ELR (cell line): Measurements from ENCODE around the gene WSB2.

Source experiments
- DNase-seq: peaks from one replicate; pipeline ENCODE4 v3.0.0-alpha.2; 2015; ENCODE audit warnings: low read depth

WSB2 gene

DNA sequence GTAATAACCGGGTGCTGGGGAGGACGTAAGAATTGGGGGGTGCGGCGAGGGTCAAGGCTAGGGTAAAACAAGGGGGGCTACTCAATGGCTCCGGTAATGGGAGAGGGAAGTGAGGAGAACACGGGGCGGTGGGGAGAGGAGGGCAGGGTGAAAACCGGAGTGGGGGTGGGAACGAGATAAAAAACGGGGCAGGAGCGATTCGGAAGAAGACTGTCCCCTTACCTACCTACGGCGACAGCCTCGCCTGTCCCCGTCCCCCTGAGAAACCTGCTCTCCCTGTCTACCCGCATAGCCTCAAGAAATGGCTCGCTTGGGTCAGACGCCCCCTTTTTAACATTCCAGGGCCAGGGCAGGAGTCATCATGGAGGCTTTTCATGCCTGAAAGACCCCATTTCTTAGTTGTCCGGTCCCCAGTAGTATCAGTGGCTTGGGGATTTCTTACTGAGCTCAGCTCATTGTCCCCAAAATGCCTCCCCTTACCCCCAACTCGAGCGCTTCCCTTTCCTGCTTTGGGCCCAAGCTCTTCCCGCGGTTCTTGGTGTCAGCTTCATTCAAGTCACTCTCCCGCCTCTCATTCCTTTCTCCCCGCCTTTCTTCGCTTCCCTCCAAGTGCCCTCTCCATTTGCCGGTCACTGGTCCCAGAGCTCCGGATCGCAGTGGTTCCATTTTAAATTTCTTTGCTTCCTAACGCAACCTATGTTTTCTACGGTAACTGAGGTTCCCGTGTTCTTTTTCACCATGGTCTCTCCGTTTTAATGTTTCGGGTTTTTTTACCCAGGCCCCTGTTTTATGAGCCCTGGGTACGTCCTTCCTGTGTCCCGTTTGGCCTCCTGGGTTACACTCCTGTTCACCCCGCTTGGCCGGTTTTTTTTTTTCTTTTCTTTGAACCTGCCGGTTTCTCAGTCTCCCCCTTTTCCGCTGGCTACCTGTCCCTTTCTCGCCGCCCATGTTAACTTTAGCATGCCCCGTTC lies 1.2 kb upstream of the WSB2 start:
- peak; percentile 74 for DNase-seq

DNA sequence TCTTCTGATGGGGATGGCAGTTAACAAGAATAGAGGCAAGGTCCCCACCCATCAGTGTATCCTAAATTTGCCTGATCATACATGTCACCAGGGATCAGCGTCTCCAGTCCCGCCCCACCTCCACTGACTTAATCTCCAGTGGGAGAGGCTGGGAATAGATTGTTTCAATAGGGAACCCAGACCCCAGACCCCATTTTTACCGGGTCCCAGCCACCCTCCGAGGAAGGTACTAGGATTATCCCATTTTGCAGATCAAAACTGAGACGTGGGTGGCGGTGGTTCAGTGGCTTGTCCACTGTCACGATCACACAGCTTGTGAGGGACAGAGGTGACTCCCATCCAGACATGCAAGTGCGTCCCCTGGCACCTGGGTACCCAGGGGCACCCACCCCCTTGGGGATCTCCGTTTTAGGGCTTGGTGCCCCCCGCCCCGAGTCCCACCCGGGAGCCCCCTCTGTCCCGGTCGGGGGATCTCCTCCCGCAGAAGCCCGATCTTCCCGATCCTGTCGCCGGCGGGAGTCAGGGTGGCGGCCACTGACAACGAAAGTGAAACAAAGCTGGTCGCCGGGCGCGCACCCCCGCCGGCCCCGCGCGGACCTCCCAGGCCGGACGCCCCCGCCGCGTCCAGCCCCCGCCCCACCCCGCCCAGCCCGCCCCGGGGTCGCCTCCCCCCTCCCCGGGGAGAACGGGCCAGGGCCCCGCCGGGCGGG lies 523 bp downstream of the WSB2 start:
- peak; percentile 52 for DNase-seq

- peak; percentile 69 for DNase-seq
Observed at GRCh38 chr12:118059341-118060191, 1.4 kb downstream of the WSB2 start.

DNA sequence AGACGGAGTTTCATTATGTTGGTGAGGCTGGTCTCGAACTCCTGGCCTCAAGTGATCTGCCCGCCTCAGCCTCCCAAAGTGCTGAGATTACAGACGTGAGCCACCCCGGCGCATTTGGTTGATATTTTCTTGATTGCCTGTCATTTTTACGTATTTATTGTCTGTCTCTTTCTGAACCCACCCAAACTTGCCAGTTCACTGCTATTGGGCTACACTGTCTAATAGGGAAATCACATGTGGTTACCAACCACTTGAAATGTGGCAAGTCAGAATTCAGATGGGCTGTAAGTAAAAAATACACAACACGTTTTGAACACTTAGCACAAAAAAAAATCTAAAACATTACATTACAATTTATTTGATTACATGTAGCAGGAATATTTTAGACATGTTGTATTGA lies 2.1 kb downstream of the WSB2 start:
- DNase-seq, result no peak

DNA sequence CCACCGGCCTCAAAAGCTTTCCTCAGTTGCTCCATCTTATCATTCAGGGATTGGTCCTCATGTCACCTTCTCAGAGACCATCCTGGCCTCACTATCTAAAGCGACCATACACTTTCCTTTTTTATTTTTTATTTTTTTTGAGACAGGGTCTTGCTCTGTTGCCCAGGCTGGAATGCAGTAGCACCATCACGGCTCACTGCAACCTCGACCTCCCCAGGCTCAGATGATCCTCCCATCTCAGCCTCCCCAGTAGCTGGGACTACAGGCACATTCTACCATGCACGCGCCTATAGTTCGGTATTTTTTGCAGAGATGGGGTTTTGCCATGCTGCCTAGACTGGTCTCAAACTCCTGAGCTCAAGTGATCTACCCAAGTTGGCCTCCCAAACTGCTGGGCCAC lies 2.8 kb downstream of the WSB2 start:
- DNase-seq, result no peak

DNA sequence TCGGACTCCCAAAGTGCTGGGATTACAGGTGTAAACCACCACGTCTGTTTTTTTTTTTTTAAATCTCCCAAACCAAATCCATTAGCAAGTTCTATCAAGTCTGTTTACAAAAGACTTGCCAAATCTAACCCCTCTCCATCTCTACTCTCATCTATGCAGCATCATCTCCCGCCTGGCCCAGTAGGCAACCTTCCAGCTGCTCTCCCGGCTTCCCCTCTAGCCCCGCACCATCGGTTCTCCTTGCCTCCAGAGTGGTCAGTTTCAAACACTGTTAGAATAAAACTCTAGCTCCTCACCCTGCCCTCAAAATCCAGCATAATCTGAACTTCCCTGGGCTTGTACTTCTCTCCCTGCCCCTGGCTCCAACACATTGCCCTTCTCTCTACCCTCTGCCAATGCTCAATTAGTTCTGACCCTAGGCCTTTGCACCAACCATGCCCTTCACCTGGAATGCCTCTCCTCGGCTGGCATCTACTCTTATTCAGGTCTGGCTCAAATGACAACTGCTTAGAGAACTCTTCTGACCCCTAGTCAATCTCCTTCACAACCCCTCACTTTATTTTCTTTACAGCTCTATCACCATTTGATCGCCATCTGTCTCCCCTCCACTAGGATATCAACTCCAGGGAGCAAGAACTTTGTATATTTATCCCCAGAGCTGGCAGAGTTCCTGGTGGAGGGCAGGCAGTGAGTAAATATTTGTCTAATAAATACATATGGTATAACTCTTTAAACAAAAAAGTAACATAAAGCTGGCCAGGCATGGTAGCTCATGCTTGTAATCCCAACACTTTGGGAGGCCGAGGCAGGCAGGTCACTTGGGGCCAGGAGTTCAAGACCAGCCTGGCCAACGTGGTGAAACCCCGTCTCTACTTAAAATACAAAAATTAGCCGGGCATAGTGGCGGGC lies 4.9 kb downstream of the WSB2 start:
- DNase-seq, result no peak

DNA sequence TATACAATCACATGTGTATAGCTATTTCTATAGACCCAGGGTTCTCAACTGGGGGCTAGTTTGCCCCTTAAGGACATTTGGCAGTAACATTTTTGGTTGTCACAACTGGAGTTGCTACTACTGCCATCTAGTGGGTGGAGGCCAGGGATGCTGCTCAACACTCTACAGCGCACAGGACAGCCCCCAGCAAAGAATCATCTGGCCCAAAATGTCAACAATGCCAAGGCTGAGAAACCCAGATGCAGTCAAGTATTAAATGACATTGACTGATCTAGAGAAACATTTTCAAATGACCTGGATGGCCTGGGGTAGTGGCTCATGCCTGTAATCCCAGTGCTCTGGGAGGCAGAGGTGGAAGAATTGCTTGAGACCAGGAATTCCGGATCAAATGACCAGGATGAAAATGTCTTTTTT lies 5.8 kb downstream of the WSB2 start:
- DNase-seq, result peak; percentile 72

- DNase-seq, result peak; percentile 64
Observed at GRCh38 chr12:118053071-118053985, 7.7 kb downstream of the WSB2 start.

DNA sequence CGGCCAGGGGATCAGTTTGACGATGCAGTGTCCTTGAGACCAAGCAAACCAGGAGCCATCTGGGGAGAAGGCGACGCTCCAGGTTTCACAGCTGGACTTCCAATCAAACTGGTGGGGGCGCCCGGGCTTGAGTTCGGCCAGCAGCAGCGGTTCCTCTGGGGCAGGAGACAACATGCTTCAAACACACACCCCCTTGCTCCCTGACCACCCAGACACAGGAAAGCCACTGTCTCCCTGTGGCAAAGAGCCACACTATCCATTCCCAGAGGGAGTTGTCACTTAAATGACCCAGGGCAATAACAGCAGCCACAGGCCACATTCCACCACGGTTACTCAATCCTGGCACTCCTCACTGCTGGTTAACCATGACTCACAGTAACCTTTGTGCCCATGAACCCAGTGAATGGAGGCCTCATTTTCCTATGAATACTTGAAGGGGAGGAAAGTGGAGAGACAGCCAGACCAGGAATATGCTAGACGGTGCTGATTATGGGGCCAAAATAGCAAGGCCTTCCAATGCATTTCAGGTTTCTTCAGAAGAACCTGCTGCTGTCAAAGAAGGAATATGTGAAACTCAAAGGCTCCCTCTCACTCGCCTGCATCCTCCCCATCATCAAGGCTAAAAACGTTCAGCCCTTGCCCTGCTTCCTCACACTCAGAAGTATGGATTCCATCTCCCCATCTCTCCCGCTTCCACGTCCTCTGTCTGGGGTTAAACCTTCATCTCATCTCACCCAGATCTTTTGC lies 8.5 kb downstream of the WSB2 start:
- peak; percentile 98 for DNase-seq

DNA sequence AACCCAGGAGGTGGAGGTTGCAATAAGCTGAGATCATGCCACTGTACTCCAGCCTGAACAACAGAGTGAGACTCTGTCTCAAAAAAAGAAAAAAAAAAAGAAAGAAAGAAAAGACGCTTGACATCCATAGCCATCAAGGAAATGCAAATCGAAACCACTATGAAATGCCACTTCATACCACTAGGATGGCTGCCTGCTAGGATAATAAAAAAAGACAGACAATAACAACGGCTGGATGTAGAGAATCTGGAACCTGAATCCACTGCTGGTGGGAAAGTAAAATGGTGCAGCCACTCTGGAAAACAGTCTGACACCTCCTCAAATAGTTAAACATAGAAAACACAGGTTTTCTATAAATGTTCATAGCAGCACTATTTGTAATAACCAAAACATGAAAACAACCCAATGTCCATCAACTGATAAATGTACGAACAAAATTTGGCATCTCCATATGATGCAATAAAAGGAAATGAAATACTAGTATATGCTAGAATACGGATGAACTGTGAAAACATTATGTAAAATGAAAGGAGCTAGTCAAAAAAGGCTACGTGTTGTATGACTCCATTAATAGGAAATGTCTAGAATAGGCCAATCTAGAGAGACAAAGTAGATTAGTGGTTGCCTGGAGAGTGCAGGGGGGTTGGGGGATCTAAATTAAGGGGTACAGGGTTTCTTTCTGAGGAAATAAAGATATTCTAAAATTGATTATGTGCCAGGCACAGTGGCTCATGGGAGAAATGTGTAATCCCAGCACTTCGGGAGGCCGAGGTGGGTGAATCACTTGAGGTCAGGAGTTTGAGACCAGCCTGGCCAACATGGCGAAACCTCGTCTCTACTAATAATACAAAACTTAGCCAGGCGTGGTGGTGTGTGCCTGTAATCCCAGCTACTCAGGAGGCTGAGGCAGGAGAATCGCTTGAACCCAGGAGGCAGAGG lies 9.7 kb downstream of the WSB2 start:
- DNase-seq, result peak; percentile 47

DNA sequence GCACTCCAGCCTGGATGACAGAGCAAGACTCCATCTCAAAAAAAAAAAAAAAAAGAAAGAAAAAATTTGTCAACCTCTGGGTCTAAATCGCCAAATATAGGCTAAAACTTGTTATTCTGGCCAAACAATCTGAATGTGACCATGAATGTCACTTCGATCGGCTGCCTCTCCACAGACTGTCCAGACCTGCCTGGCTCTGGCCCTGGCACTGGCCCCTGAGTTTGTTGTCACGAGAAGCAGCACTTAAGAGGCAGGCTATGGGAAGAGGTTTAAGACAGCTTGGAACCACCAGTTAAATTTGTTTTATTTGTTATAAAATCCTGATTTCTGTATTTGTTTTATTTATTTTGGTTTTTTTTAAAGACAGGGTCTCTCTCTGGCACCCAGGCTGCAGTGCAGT lies 14.5 kb downstream of the WSB2 start:
- DNase-seq, result no peak

DNA sequence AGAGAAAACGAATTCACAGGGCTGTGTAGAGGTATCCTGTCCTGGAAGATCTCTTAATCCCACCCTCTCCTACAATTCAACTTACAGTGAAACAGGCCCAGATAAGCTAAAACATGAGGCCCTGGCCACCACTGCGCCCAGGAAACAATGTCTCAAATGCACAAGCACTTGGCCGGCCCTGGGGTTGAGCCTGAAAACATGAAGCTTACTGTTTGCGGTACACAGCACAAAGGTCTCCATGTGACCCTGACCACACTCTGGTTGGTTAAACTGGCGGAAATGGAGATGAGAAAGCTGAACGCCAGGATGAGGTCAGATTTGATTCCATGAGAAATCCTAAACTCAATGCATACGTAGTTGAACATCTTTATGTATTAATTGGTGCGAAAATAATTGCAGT lies 16.4 kb downstream of the WSB2 start:
- no peak for DNase-seq

DNA sequence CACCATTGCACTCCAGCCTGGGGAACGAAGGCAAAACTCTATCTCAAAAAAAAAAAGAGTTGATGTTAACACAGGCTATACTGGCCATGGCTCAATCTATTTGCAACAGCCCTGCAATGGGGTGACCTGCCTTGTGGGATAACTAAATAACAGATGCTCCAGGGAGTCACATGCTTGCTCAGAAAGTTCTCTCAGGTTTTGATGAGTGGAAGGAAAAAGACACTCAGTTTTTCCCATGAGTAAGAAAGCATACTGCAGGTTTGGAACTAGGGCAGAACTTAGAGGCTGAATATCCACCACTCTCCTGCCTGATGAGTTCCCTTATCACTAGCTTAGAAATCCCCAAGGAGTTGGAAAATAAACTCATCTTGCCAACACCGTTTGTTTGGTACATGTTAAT lies 16.9 kb downstream of the WSB2 start:
- no peak for DNase-seq

GRCh38 chr12:118042091-118042490 lies 18.9 kb downstream of the WSB2 start:
- DNase-seq, result no peak

DNA sequence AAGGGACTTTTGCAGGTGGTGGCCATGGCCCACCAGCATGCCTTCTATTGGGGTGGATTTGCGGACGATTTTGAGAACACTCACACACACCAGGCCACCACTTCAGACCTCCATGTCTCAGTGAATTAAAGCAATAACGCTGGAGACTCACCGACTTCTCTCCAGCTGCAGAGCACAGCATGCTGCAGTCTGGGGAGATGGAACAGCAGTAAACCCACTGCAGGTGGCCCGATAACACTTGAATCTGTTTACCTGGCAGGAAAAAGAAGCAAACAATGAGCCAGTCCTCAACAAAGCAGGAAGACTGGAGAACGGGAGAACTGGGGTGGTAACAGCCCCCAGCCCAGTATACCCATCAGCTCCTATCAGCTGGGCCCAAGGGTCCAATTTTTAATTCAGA lies 22.8 kb downstream of the WSB2 start:
- no peak for DNase-seq

DNA sequence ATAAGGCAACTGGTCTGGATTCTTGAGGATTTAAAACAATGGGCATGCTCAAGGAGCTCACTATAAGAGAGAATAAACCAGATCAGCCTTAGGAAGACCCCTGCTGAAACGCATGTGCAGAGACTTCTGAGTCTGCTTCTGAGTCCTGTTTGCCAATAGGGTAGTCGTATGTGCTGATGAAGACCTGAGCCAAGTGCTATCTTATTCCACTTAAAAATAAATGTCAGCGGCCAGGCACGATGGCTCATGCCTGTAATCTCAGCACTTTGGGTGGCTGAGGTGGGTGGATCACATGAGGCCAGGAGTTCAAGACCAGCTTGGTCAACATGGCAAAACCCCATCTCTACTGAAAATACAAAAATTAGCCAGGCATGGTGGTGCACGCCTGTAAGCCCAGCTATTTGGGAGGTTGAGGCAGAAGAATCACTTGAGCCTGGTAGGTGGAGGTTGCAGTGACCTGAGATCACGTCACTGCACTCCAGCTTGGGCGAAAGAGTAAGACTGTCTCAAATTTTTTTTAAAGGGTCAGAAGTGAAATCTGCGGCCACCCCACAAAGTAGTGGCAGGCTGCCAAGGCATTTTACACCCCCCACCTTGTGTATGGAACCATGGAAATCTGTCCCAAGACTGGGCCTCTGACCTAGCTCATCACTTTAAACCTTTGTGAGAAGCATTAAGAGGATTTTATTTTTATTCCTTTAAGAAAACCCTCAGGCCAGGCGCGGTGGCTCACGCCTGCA lies 24.1 kb downstream of the WSB2 start:
- no peak for DNase-seq

DNA sequence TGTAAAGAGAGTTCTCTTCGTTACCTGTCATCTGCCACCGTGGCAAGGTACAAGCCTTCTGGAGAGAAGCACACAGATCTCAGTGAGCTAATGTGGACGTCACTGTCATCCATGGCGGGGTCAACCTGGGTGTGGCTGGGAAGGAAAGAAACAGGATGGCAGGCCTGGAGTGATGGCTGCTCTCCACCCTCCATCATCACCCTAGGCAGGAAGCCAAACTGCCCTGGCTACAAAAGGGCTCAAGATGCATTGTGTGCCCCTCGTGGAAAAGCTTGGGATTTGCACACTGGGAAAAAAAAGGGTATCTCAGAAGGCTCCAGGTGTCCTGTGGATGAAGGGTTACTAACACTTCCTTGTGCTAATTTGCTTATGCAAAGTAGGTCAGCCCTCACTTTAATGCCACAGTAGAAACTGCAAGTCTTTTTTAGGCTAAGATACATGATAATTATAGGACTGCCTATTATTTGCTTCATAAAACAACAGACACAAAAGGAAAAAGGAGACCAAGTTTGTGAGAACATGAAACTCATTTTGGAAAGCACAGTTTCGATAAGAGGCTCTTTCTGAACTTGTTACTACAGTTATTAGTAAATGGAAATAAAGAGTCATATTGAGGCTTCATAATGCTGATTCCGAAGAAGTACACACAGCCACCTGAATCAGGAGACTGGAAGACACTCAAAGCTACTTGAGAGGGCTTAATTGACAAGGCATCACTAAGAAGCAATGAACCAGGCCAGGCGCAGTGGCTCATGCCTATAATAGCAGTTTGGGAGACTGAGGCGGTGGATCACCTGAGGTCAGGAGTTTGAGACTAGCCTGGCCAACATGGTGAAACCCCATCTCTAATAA lies 25.6 kb downstream of the WSB2 start:
- DNase-seq, result peak; percentile 73
